GM21367 (cell line): ENCODE data around the gene CMTM4.
A peak's percentile ranks its signal among the peaks of the same experiment; 100 is the strongest.
"Not testable (repeated sequence)": the region's sequence is repeated elsewhere in the genome, so short reads cannot be mapped to it uniquely, and the experiment has no call there.

ENCODE experiments used
- ATAC-seq: cut with Tn5 transposase; IDR thresholded peaks from one replicate; pipeline ENCODE4 v1.9.1; 2021; ENCODE audit not compliant: unreplicated experiment

CMTM4 gene

GRCh38 chr16:66596986-66597848 is 99.3 kb downstream of the CMTM4 start:
- ATAC-seq, result no peak

GRCh38 chr16:66596559-66596958 is 100.0 kb downstream of the CMTM4 start:
- ATAC-seq, result not testable (repeated sequence)

- ATAC-seq, result no peak
Measured at GRCh38 chr16:66594739-66595138, 101.8 kb downstream of the CMTM4 start.

- ATAC-seq, result no peak
Measured at GRCh38 chr16:66592814-66593213, 103.7 kb downstream of the CMTM4 start.

- ATAC-seq, result no peak
Measured at GRCh38 chr16:66592241-66592640, 104.3 kb downstream of the CMTM4 start.

- ATAC-seq, result no peak
Measured at GRCh38 chr16:66591018-66591417, 105.5 kb downstream of the CMTM4 start.

- no peak for ATAC-seq
Measured at GRCh38 chr16:66590322-66590721, 106.2 kb downstream of the CMTM4 start.

GRCh38 chr16:66588981-66589713 is 107.4 kb downstream of the CMTM4 start:
- peak; percentile 83 for ATAC-seq

GRCh38 chr16:66587881-66588600 is 108.5 kb downstream of the CMTM4 start:
- ATAC-seq, result no peak

- ATAC-seq, result no peak
Measured at GRCh38 chr16:66585481-66586239, 110.9 kb downstream of the CMTM4 start.

GRCh38 chr16:66581246-66581952 is 115.1 kb downstream of the CMTM4 start:
- ATAC-seq, result no peak

- no peak for ATAC-seq
Measured at GRCh38 chr16:66580605-66581209, 115.8 kb downstream of the CMTM4 start.

- no peak for ATAC-seq
Measured at GRCh38 chr16:66578651-66579531, 117.7 kb downstream of the CMTM4 start, which contains the start of gene CMTM2. Gene CMTM2 (plus strand): TSS chr16:66579463. CDS start chr16:66579608, 145 bp downstream.

- no peak for ATAC-seq
Measured at GRCh38 chr16:66576296-66576695, 120.2 kb downstream of the CMTM4 start.

GRCh38 chr16:66575060-66575459 is 121.5 kb downstream of the CMTM4 start:
- ATAC-seq, result no peak

- no peak for ATAC-seq
Measured at GRCh38 chr16:66574531-66574930, 122.0 kb downstream of the CMTM4 start.

- no peak for ATAC-seq
Measured at GRCh38 chr16:66574081-66574480, 122.5 kb downstream of the CMTM4 start.

- no peak for ATAC-seq
Measured at GRCh38 chr16:66572356-66572755, 124.2 kb downstream of the CMTM4 start.
